Activated CD4-positive, alpha-beta T cell treated with anti-CD3 and anti-CD28 coated beads, Interleukin-2, Interleukin-6, amounts not matched to agents 100 ng/mL and 50 ng/mL, durations not matched to agents 16 hours and 8 hours (primary cell): Measurements from ENCODE around the gene EPHB6.
A peak's percentile ranks its signal among the peaks of the same experiment; 100 is the strongest.

ENCODE experiments used
- DNase-seq: peaks from one replicate; pipeline ENCODE4 v3.0.0-alpha.2; 2020

Gene EPHB6

GRCh38 chr7:142880876-142881505 lies 26.1 kb downstream of the EPHB6 start:
- peak; percentile 63 for DNase-seq

- no peak for DNase-seq
These were observed 26.9 kb downstream of the EPHB6 start for GRCh38 chr7:142881586-142882337.

- DNase-seq: no peak
These were observed 27.4 kb downstream of the EPHB6 start for GRCh38 chr7:142882338-142882678.

DNA sequence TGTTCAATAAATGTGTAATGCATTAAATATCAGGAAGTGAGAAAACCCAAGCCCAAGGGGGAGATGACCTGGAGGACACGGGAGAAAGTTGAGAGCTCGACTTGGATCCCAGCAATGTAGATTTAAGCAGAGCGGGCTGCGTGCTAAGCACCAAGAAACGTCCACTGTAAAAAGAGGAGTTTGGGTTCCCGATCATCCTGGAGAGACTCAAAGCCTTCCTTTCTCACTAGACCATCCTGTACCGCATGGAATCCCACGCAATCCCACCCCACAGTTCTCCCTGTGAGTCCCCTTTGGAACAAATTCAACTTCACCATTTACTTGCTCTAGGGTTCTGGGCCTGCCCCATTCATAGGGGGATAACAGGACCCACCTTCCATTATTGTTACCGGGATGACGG lies 28.3 kb downstream of the EPHB6 start:
- DNase-seq: no peak

DNA sequence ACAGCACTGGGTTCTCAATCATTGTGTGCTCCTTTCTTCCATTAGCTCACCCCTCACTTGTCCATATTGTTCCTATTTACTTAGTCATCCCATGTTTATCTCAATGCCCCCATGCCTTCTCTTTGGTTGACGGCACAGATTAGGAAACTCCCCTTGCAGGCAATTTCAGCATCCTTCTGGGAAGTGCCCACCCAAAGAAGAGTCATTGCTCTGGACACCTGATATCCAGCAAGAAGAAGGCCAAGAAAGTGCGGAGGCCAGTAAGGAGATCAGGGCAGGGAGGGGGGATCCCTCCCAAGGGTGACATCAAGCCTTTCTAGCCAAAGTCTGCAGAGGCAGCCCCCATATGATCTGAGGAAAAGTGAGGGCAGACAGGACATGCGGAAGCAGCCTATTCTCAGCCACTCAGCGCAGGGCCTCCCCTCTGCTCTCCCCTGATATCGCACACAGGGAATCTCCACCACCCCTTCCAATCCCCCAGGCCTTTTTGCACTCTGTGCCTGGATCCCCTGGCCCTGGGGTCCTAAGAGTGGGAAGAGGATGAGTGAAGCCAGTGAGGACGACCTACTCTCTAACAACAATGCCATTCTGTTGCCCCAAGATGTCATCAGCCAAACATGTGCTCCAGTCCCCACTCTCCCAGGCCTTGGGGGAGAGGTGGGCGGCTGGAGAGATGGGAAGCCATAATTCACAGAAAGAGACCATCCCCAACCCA lies 28.9 kb downstream of the EPHB6 start:
- DNase-seq: no peak

DNA sequence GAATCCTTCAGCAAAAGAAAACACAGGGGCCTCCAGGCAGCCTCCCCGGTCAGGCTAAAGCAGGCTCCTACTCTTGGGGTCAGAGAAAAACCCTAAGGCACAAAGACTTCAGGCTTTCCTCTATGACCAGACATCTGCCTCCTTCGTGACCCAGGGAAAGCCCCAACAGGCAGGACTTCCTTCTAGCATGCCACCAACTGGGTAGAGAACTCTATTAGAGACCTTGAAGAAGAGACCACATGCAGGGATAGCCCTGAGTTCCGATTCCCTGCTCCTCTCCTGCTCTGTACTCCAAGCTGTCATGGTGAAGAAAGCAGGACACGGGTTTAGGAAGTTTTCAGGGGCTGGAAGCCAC lies 29.4 kb downstream of the EPHB6 start:
- DNase-seq: no peak

DNA sequence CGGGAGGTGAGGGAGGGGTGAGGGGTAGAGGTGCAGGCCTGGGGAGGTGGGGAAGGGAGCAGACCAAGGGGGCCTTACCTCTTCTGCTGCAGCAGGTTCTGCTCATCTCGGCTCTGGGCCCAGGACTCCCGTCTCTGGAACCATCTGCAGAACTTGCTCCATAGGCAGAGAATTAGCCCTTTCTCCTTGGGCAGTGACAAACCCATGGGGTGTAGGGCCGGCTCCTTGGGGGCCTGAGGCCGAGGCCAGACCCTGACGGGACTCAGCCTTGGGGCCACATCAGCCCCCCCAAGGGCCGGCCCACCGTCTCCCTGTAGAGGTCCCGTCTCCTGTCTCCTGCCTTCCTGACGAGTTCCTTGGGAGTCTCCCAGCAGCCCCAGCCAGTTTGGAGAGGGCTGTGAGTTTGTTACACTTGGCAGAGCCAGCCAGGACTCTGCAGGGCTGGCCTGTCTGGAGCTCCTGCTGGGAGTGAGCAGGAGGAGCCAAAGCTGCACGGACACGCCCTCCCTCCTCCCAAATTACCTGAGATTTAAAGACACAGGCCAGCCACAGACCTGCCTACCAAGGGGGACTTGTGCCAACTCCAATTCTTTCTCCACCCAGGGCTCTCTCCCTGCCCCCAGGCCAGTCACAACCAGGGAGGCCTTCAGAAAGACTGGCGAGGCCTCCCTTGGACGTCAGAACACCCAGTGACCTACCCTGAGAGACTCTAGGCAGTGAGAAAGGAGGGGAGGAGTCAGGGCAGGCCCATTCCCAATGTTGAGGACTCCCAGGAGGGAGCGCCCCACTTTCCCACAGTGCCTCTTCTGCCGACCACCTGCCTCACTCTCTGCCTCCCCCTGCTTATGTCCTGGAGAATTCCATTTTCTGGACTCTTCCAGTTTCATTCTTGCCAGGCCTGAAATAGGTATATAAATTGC lies 30.7 kb downstream of the EPHB6 start, which contains the start of gene TRPV6:
TSS of gene TRPV6 (minus strand) at position 435 of the 920 bp plus-strand sequence.
- DNase-seq: no peak

GRCh38 chr7:142886866-142887265 lies 32.0 kb downstream of the EPHB6 start:
- no peak for DNase-seq

DNA sequence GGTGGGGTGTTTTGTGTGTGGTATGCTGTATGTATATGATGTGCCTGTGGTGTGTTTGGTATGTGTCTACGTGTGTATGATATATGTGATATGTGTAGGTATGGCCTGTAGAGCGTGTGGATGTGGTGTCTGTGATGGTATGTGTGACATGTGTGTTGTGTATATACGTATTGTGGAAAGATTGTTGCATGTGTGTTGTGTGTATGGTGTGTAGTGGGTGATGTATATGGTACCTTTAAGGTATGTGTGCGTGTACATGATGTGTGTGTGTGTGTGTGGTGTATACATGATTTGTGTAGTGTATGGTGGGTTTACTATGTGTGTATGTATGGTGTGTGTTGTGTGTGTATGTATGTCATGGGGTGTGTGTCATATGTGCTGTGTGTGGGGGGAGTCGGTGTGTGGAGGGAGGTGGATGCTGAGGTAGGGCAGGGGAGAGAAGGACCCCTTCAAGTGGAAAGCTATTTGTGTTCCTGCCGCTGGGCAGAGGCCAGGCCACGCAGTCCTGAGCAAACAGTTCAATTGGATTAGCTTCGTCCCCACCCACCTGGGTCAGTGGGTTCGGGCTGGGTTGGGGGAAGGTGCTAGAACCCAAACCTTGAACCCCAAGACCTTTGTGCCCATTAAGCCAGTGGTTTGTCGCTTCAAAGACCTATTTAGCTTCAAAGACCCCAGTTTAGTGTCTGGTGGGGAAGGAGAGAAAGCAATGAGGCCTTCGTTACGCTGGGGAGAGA lies 32.6 kb downstream of the EPHB6 start:
- no peak for DNase-seq

DNA sequence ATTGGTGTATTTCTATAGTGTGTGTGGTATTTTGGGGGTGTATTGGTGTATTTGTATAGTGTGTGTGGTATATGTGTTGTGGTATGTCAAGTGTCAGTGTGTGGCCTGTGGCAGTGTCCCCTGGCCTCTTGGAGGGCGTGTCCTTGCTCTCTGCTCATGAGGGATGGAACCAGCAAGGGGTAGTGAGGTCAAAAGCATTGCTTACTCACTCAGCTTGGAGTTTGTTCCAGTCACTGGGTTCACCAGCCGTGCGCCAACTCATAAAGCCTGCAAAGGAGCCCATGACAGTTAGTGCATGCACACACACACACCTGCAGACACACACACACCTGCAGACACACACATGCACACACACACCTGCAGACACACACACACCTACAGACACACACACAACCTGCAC lies 34.9 kb downstream of the EPHB6 start:
- no peak for DNase-seq

DNA sequence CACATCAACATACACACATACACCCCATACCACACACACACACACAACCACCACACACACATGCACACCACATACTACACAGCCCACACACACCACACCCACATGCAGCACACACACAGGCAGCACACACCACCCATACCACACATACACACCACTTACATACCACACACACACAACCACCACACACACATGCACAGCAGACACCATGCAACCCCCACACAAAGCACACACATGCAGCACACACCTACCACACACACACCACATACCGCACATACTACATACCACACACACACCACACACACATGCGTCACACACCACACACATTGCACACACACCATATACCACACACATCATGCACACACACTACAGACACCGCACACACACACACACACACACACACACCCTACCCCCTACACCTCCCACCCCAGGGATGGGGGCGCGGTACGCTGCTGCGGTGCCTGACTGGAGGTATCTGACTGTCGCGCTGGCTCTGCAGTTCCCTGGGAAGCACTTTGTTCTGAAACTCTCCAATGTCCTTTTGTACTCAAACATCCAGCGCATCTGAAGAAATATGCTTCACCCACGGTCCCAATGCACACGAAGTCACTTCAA lies 36.1 kb downstream of the EPHB6 start:
- no peak for DNase-seq

DNA sequence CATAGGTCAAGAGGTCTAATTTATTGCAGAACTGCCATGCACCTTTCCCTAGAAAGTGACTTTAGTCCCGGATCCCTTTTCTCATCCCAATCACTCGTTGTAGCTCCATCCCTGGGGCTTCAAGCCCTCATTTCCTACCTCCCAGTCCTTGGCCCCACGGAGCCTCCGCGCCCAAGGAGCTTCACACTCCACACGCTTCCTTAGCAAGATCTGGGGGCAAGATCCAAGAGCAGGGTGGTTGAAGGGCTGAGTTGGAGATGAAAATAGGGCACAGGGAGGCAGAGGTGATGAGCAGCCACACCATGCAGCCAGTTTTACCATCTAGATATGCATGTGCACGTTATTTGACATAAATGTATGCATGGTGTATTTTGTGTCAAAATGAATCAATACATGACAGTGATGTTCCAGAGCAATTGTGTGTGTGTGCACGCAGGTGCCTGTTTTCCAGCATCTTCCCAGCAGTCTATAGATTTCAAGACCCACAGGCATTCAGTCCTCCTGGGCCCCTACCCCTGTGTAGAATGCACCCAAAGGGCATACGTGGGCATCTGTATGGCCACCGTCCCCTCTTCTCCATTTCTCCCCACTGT lies 36.7 kb downstream of the EPHB6 start:
- no peak for DNase-seq

- DNase-seq: no peak
These were observed 38.1 kb downstream of the EPHB6 start for GRCh38 chr7:142892951-142893350.

DNA sequence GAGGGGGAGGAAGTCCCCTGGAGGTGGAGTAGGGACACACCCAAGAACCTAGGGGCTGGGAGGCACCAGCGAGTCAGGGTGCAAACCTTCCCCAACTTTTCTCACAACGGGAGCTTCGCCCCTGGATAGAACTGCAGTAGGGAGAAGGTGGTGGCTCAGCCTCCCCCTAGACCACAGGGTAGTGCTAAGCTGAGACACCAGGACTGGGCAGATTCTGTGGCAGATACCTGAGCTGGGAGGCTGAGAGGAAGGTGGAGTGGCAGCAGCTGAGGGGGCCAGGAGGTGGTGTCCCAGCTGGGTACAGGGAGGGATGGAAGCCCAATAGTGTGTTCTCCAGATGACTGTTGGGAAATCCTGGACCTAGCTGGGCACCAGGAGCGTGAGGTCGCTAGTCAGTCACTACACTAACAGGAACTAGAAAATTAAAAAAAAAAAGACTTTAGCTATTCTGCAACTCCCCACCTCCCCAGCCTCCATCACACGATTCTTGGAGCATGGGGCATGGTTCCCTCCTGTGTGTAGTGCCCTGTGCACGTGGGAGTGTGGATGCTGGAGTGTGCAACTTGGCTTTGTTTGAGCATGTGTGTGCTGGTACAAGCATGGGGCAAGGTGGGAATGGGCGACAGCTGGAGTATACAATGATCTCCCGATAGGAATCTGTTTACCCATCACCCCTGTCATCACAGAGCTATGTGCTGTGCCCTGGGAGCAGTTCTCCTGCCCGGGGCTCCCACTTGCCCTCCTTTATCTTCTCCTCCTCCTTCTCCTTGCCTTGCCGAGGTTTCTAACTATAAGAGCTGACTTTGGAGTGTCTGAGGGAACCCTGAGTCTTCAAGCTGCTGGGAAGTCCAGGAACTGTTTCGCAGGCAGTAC lies 39.5 kb downstream of the EPHB6 start:
- DNase-seq: no peak

DNA sequence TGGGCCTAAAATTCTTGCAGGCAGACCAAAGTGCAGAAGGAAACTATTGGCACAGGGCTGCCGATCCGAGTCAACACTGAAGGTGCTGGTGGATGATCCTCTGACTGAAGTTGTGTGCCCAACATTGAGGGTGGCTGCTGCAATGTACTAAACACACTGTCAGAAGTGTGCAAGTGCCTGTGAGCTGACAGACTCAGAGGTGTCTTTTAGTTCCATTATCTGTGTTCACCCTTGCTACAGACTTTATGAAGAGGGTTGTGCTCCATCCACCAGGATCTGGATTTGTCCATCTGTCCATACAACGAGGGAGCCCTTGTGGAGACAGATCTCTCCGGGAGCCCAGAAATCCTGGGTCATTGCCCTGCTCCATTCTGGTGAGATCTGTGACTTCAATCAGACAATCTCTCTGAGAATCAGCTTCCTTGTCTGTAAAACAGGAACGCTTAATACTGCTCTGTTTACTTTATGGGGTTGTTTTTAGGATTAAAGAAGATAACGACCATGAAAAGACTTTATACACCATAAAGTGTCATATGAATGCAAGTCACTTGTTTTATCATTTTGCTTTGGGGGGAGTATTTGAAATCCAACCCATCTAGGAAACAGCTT lies 40.2 kb downstream of the EPHB6 start:
- DNase-seq: no peak

GRCh38 chr7:142896151-142896550 lies 41.3 kb downstream of the EPHB6 start:
- no peak for DNase-seq

- no peak for DNase-seq
These were observed 42.0 kb downstream of the EPHB6 start for GRCh38 chr7:142896741-142897379.

GRCh38 chr7:142897691-142898090 lies 42.8 kb downstream of the EPHB6 start:
- no peak for DNase-seq

DNA sequence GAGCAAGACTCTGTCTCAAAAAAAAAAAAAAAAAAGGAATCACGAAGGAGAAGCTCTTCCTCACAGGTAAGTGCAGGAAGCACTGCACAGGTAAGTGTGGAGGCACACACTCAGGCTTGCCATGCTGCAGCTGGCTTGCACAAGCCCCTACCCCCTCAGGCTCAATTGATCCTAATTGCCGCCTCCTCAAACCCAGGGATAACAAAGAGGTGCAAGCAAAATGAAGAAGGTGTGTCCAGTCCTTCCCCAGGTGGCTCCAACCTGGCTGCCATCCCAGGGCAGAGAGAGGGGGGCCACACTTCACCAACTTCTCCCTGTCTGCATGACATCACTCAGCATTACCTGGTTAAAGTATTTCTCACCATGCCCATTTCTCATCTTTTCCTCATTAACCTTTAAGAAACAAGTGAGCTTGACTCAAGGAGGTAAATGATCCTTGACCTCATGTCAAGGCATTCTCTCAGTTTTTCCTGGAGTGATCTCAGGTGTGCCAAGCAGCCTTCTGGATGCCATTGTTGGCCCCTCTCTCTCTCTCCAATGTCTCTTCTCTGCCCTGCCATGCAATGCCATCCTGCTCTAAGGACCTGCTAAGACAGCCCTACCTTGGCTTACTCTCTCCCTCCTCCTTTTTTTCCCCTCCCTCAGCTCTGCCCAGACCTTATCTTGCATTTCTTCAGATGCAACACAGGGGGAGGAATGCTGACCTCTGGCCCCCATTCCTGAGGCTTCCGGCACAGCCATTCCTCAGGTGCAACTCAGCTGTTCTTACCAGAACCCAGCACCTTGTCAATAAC lies 43.7 kb downstream of the EPHB6 start:
- DNase-seq: no peak
